Smooth muscle cell (in vitro differentiated cells): ENCODE data around the gene TRAF3IP3. TPM values are rescaled to one million over a fixed set of nuclear protein-coding genes. Genes with fewer than 3 reads are reported as not detected.
A peak's percentile ranks its signal among the peaks of the same experiment; 100 is the strongest.
"Not testable (repeated sequence)": the region's sequence is repeated elsewhere in the genome, so short reads cannot be mapped to it uniquely, and the experiment has no call there.

Experiments used
- DNase-seq: peaks from one replicate; lab custom pipeline; 2025; ENCODE audit not compliant: unreplicated experiment; lab: John Stamatoyannopoulos, UW
- H2AFZ ChIP-seq: fragments of 200-600 bp; sonication (generic); 2 replicates; pipeline ENCODE4 v1.6.0; 2016; ENCODE audit warnings: antibody characterized with exemption, low read depth, mild to moderate bottlenecking
- H3F3A ChIP-seq: fragments of 200-600 bp; sonication (generic); 2 replicates; pipeline ENCODE4 v1.6.0; 2017; ENCODE audit warnings: antibody characterized with exemption, low read depth
- H3K27ac ChIP-seq: fragments of 200-600 bp; sonication (generic); 2 replicates; pipeline ENCODE4 v1.5.1; 2016; ENCODE audit warnings: low read depth, mild to moderate bottlenecking
- H3K27me3 ChIP-seq: fragments of 200-600 bp; sonication (generic); 2 replicates; pipeline ENCODE4 v1.6.1; 2016; ENCODE audit warnings: low read depth, mild to moderate bottlenecking
- H3K36me3 ChIP-seq: fragments of 200-600 bp; sonication (generic); 2 replicates; pipeline ENCODE4 v1.5.1; 2016; ENCODE audit warnings: low read depth
- H3K4me1 ChIP-seq: fragments of 200-600 bp; sonication (generic); 2 replicates; pipeline ENCODE4 v1.5.1; 2016; ENCODE audit warnings: low read depth
- H3K4me2 ChIP-seq: fragments of 200-600 bp; sonication (generic); 2 replicates; pipeline ENCODE4 v1.6.0; 2016; ENCODE audit warnings: mild to moderate bottlenecking
- H3K4me3 ChIP-seq: fragments of 200-600 bp; sonication (generic); 2 replicates; pipeline ENCODE4 v1.5.1; 2016; ENCODE audit warnings: mild to moderate bottlenecking
- H3K79me2 ChIP-seq: fragments of 200-600 bp; sonication (generic); 2 replicates; pipeline ENCODE4 v1.6.0; 2016; ENCODE audit warnings: low read depth, mild to moderate bottlenecking
- H3K9ac ChIP-seq: fragments of 200-600 bp; sonication (generic); 2 replicates; pipeline ENCODE4 v1.6.0; 2016; ENCODE audit warnings: low read depth
- H3K9me3 ChIP-seq: fragments of 200-600 bp; sonication (generic); replicated peaks from 2 replicates; pipeline ENCODE4 v1.5.1; 2016; ENCODE audit warnings: low read depth
- H4K20me1 ChIP-seq: fragments of 200-600 bp; sonication (generic); 2 replicates; pipeline ENCODE4 v1.6.0; 2016; ENCODE audit warnings: low read depth
- WGBS: methylation state at CpG from one replicate; pipeline ENCODE4 v1.1.7; 2016; ENCODE audit warnings: low lambda C conversion rate; 5-methylcytosine and 5-hydroxymethylcytosine counted together
- polyA plus RNA-seq: library from polyadenylated mRNA; unstranded; fragments of >200 nt; fragmentation: Nextera tagmentation; extraction: Ambion mirVana; gene quantifications from 2 replicates; pipeline ENCODE4 v1.2.1, GENCODE V29; 2016
- total RNA-seq: library from RNA; depleted of rRNA; stranded (reverse); fragments of >200 nt; gene quantifications from 2 replicates; pipeline ENCODE4 v1.2.3, GENCODE V29; 2014
- TF ChIP-seq, protein P1 (sequence below): fragments of 200-600 bp; sonication (generic); IDR thresholded peaks from 2 replicates; pipeline ENCODE4 v1.5.1; 2017; ENCODE audit warnings: borderline replicate concordance, mild to moderate bottlenecking, antibody characterized with exemption; ENCODE audit not compliant: insufficient read depth, poor library complexity, severe bottlenecking

The TRAF3IP3 gene
- total and polyA plus RNA-seq, 2 experiments from 2014 or later = 0.04 TPM; not detected in 1

DNA sequence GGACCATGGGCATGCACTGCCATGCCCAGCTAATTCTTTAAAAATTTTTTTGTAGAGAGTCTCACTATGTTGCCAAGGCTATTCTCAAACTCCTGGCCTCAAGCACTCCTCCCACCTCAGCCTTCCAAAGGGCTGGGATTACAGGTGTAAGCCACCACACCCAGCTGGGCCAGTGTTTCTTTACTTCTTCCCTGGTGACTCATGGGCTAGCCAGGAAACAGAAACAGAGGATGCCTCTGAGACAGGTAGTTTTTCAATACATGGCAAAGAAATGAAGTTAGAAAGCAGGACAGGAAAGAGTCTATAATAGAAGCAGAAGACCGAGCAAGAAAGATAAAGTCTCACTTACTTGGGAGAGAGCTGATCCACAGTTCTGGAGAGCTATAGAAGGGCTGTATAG is 36.1 kb downstream of the TRAF3IP3 start:
- no peaks in the 10 kb centered on the region for H3F3A ChIP-seq
- no peak overlapping the region for H3K4me2 ChIP-seq
- H3K79me2 ChIP-seq = no peaks in the 10 kb centered on the region
- H3K9ac ChIP-seq = no peak overlapping the region
- no peak overlapping the region for H3K27ac ChIP-seq
- TF ChIP-seq, protein P1, sequence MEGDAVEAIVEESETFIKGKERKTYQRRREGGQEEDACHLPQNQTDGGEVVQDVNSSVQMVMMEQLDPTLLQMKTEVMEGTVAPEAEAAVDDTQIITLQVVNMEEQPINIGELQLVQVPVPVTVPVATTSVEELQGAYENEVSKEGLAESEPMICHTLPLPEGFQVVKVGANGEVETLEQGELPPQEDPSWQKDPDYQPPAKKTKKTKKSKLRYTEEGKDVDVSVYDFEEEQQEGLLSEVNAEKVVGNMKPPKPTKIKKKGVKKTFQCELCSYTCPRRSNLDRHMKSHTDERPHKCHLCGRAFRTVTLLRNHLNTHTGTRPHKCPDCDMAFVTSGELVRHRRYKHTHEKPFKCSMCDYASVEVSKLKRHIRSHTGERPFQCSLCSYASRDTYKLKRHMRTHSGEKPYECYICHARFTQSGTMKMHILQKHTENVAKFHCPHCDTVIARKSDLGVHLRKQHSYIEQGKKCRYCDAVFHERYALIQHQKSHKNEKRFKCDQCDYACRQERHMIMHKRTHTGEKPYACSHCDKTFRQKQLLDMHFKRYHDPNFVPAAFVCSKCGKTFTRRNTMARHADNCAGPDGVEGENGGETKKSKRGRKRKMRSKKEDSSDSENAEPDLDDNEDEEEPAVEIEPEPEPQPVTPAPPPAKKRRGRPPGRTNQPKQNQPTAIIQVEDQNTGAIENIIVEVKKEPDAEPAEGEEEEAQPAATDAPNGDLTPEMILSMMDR = no peak
- H3K36me3 ChIP-seq = no peaks in the 10 kb centered on the region
- H3K9me3 ChIP-seq = no peaks in the 10 kb centered on the region
- peaks cover 14% of the 10 kb centered on the region for H4K20me1 ChIP-seq
- no peak for DNase-seq
- 93% methylated on average over 1 of the region's 1 CpG for WGBS
- H3K4me3 ChIP-seq = no peak overlapping the region
- no peaks in the 10 kb centered on the region for H3K4me1 ChIP-seq
- H2AFZ ChIP-seq = no peak overlapping the region
- no peaks in the 10 kb centered on the region for H3K27me3 ChIP-seq

DNA sequence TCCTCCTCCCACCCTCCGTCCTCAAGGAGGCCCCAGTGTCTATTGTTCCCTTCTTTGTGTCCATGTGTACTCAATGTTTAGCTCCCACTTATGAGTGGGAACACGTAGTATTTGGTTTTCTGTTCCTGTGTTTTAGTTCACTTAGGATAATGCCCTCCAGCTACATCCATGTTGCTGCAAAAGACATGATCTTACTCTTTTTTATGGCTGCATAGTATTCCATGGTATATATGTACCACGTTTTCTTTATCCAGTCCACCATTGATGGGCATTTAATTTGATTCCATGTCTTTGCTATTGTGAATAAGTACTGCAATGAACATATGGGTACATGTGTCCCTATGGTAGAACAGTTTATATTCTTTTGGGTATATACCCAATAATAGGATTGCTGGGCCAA is 37.9 kb downstream of the TRAF3IP3 start:
- H3K27me3 ChIP-seq, H2AFZ ChIP-seq, H3K79me2 ChIP-seq, H3K4me2 ChIP-seq, DNase-seq, H3K4me3 ChIP-seq, H3K27ac ChIP-seq, H3K9me3 ChIP-seq, H3K9ac ChIP-seq, H3K4me1 ChIP-seq, H3F3A ChIP-seq, H3K36me3 ChIP-seq: not testable (repeated sequence)
- peaks cover 26% of the 10 kb centered on the region for H4K20me1 ChIP-seq
- WGBS = 92% methylated on average over 3 of the region's 3 CpGs

DNA sequence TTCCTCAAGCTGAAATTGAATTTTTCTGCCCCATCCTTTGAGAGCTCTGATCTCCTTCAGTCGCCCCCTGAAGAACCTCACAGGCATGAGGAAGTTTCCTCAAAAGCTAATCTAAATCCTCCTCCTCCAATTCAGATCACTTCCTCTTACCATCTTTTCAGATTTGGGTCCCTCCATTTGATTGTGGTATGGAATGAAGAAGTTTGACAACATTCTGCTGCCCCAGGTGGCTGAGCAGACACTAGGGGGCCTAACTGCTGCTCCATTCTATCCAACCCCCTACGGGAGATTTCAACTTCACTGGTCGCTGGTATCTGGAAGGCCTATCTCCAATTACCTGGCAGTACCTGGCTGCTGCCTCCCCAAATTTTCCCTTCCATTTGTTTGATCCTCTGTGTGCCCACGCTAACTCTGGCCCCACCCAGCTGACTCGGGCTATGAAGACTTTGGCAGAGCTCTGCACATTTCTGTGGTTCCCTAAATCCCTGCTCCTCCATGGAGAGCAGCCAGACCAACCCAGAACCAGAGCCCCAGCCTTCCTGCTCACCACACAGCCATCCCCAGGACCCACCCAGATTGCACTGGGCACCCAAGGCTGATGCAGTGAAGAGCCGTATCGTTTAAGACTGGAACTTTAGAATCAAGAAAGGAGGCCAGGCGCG is 42.3 kb downstream of the TRAF3IP3 start:
- TF ChIP-seq, protein P1 = peak; percentile 13
- WGBS = 86% methylated on average over 9 of the region's 9 CpGs
- Histone ChIP-seq H3K9me3 (no peaks in the 10 kb centered on the region), H3K27me3 (no peaks in the 10 kb centered on the region), H3K4me2 (no peak overlapping the region), H3K9ac (no peak overlapping the region), H3K27ac (no peak overlapping the region), H2AFZ (no peak overlapping the region), H3F3A (no peaks in the 10 kb centered on the region), H3K4me3 (no peak overlapping the region), H3K36me3 (no peaks in the 10 kb centered on the region), H4K20me1 (peaks cover 61% of the 10 kb centered on the region), H3K79me2 (peaks cover 12% of the 10 kb centered on the region), H3K4me1 (no peaks in the 10 kb centered on the region)
- DNase-seq = no peak

DNA sequence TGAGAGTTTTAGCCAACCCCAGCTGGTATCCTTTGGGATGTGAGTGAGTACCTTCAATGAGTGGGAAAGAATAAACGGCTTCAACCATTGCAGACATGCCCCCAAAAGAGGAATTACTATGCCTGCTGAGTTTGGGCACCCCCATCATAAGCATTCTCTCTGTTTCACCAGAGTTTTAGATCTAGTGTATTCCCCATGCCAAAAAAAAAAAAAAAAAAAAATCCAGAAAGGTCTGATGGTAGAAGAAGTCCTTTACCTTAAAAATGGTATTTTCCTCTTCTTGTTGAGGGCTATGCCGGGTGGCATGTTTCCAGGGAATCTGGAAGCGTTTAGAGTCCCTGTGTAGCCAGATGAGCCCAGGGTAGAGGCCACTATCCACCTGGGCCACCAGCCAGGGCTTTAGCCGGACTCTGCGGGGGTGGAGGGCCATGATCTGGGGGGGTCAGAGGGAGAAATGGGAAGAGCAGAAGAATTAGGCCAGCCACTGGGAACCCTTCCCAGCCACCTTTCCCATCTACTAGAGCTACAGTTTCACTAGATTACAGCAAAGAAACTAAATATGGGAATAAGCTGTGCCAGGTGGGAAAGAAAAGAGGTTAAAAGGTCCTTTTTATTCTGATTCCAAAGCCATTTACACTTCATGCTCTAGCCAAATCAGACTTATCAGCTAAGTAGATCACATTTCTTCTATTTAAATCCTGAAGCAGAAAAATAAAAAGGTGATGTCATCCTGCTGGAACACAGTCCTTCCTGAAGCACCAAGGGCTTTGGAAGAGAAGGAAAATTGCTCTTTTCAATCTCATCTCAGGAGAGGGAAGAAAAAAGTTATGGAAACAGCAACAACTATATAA is 45.4 kb downstream of the TRAF3IP3 start:
- no peaks in the 10 kb centered on the region for H3F3A ChIP-seq
- H3K4me3 ChIP-seq = no peak overlapping the region
- WGBS = 97% methylated on average over 5 of the region's 5 CpGs
- no peak for DNase-seq
- TF ChIP-seq, protein P1 = no peak
- H3K27ac ChIP-seq = no peak overlapping the region
- H4K20me1 ChIP-seq = peaks cover 77% of the 10 kb centered on the region
- no peak overlapping the region for H2AFZ ChIP-seq
- H3K27me3 ChIP-seq = no peaks in the 10 kb centered on the region
- H3K79me2 ChIP-seq = peaks cover 32% of the 10 kb centered on the region
- H3K4me1 ChIP-seq = peaks cover under 1% of the 10 kb centered on the region
- H3K4me2 ChIP-seq = no peak overlapping the region
- H3K9ac ChIP-seq = no peak overlapping the region
- H3K9me3 ChIP-seq = no peaks in the 10 kb centered on the region
- H3K36me3 ChIP-seq = no peaks in the 10 kb centered on the region
